ENCODE measurements around the gene COA5.

Gene COA5

GRCh38 chr2:98571796-98572195 is 36.5 kb downstream of the COA5 start:
- no peak for DNase-seq (ENCODE audit: low spot score)

- DNase-seq (ENCODE audit: low spot score) = no peak
Observed at GRCh38 chr2:98571121-98571701, 37.1 kb downstream of the COA5 start.

- no peak for DNase-seq (ENCODE audit: low spot score)
Observed at GRCh38 chr2:98570356-98570755, 38.0 kb downstream of the COA5 start.

- no peak for DNase-seq (ENCODE audit: low spot score)
Observed at GRCh38 chr2:98569915-98570314, 38.4 kb downstream of the COA5 start.

GRCh38 chr2:98569197-98569793 is 39.0 kb downstream of the COA5 start:
- peak; percentile 68 for DNase-seq (ENCODE audit: low spot score)

GRCh38 chr2:98568161-98568956 is 40.0 kb downstream of the COA5 start:
- DNase-seq (ENCODE audit: low spot score) = no peak

GRCh38 chr2:98565941-98566340 is 42.4 kb downstream of the COA5 start:
- DNase-seq (ENCODE audit: low spot score) = no peak

- no peak for DNase-seq (ENCODE audit: low spot score)
Observed at GRCh38 chr2:98565286-98565860, 42.9 kb downstream of the COA5 start.

- DNase-seq (ENCODE audit: low spot score) = no peak
Observed at GRCh38 chr2:98564541-98565132, 43.7 kb downstream of the COA5 start.

GRCh38 chr2:98563394-98563793 is 44.9 kb downstream of the COA5 start:
- DNase-seq (ENCODE audit: low spot score) = no peak

- no peak for DNase-seq (ENCODE audit: low spot score)
Observed at GRCh38 chr2:98561902-98562695, 46.2 kb downstream of the COA5 start.

- no peak for DNase-seq (ENCODE audit: low spot score)
Observed at GRCh38 chr2:98561018-98561417, 47.3 kb downstream of the COA5 start.

- DNase-seq (ENCODE audit: low spot score) = no peak
Observed at GRCh38 chr2:98560256-98560771, 48.0 kb downstream of the COA5 start.

- DNase-seq (ENCODE audit: low spot score) = no peak
Observed at GRCh38 chr2:98559581-98559980, 48.7 kb downstream of the COA5 start.

- no peak for DNase-seq (ENCODE audit: low spot score)
Observed at GRCh38 chr2:98558852-98559530, 49.3 kb downstream of the COA5 start.

- no peak for DNase-seq (ENCODE audit: low spot score)
Observed at GRCh38 chr2:98556344-98557033, 51.8 kb downstream of the COA5 start.

GRCh38 chr2:98555696-98556095 is 52.6 kb downstream of the COA5 start:
- DNase-seq (ENCODE audit: low spot score) = no peak

GRCh38 chr2:98554116-98554861 is 54.0 kb downstream of the COA5 start:
- DNase-seq (ENCODE audit: low spot score) = no peak

GRCh38 chr2:98552499-98553179 is 55.7 kb downstream of the COA5 start:
- no peak for DNase-seq (ENCODE audit: low spot score)
